HG03139 (cell line): Measurements from ENCODE around the gene TSPYL2.

ENCODE experiments used
- ATAC-seq: cut with Tn5 transposase; IDR thresholded peaks from one replicate; pipeline ENCODE4 v1.9.1; 2021; ENCODE audit not compliant: unreplicated experiment

Gene TSPYL2

GRCh38 chrX:53122013-53122412, 39.8 kb downstream of the TSPYL2 start:
- no peak for ATAC-seq

- ATAC-seq, result no peak
These were observed 43.3 kb downstream of the TSPYL2 start for GRCh38 chrX:53125506-53125905.

- ATAC-seq, result no peak
These were observed 44.2 kb downstream of the TSPYL2 start for GRCh38 chrX:53126377-53126776.

GRCh38 chrX:53128097-53128749, 46.1 kb downstream of the TSPYL2 start:
- ATAC-seq, result no peak

GRCh38 chrX:53133400-53133799, 51.2 kb downstream of the TSPYL2 start:
- ATAC-seq, result no peak

- no peak for ATAC-seq
These were observed 53.4 kb downstream of the TSPYL2 start for GRCh38 chrX:53135581-53135980.
